Uterus (tissue), 4 donors: ENCODE data around the gene SWT1. TPM values are rescaled to one million over a fixed set of nuclear protein-coding genes. Genes with fewer than 3 reads are reported as not detected.

Source experiments
- DNase-seq, 2 donors: peaks; one replicate each; pipeline ENCODE4 v3.0.0-alpha.2; 2019 to 2020
- H3K27ac ChIP-seq, 2 donors: fragments of 200-600 bp; sonication (generic); 1 replicate in 1 of 2; 2 replicates in 1 of 2; pipeline ENCODE4 v1.5.1; 2016 to 2018
- H3K27me3 ChIP-seq, 2 donors: fragments of 200-600 bp; sonication (generic); one replicate each; pipeline ENCODE4 v1.5.1; 2018 to 2019; ENCODE audit warnings: control low read depth in 1 of 2
- H3K36me3 ChIP-seq, 2 donors: fragments of 200-600 bp; sonication (generic); one replicate each; pipeline ENCODE4 v1.5.1; 2019; ENCODE audit warnings: control low read depth in 1 of 2
- H3K4me1 ChIP-seq, 2 donors: fragments of 200-600 bp; sonication (generic); one replicate each; pipeline ENCODE4 v1.5.1; 2018 to 2019; ENCODE audit warnings: control low read depth in 1 of 2
- H3K4me3 ChIP-seq, 2 donors: fragments of 200-600 bp; sonication (generic); 1 replicate in 1 of 2; 2 replicates in 1 of 2; pipeline ENCODE4 v1.5.1; 2018 to 2019; ENCODE audit warnings: mild to moderate bottlenecking in 1 of 2
- H3K9me3 ChIP-seq, 2 donors: fragments of 200-600 bp; sonication (generic); one replicate each; pipeline ENCODE4 v1.5.1; 2019; ENCODE audit warnings: control low read depth in 1 of 2
- CTCF ChIP-seq, 4 experiments: fragments of 200-600 bp in 2 of 4; fragments of 450-650 bp in 2 of 4; sonication (generic) in 2 of 4; IDR thresholded peaks; one replicate each; pipeline ENCODE4 v1.5.1; 2016 to 2019; ENCODE audit warnings: antibody characterized with exemption in 4 of 4, mild to moderate bottlenecking in 2 of 4, moderate library complexity in 1 of 4
- POLR2A ChIP-seq, 2 donors: fragments of 450-650 bp; IDR thresholded peaks; one replicate each; pipeline ENCODE4 v1.6.1; 2016; ENCODE audit warnings: antibody characterized with exemption in 2 of 2, mild to moderate bottlenecking in 1 of 2, moderate library complexity in 1 of 2
- intact Hi-C: fragments of 100-400 bp; cut with DNase I; formaldehyde crosslinking; loops from one replicate; pipeline ENCODE4 v1.15.1; 2023; ENCODE audit warnings: low total_unique reads
- total RNA-seq, 4 donors: library from RNA; depleted of rRNA in 3 of 4; stranded (reverse); fragments of >200 nt in 3 of 4; gene quantifications; one replicate each; pipeline versions ENCODE4 v1.1.0 to v1.2.4, GENCODE V29; 2014 to 2023
- donor health status: DM: yes; HTN: yes; CAD: no.

Gene SWT1
- total RNA-seq, 4 donors from 2014 or later: 9.2 to 29.4 (median 17.5) TPM

DNA sequence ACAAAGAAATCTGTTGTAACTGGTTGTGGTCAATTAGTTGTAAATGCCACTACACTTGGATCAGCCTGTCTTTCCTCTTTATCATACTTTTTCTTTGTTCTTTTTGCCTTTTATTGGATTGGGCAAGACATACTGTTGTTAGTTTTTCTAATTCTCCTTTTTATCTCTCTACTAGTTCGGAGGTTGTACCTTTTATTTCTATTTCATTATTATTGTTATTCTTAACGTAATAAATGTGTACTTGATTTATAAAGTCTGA, 100.9 kb downstream of the SWT1 start:
- H3K36me3 ChIP-seq: no peaks in the 10 kb centered on the region
- DNase-seq: no peak
- H3K4me3 ChIP-seq: no peak overlapping the region
- TF ChIP-seq POLR2A (IDR thresholded peaks at IDR 0.05) (no peak), CTCF (IDR thresholded peaks at IDR 0.05) (no peak)
- no peaks in the 10 kb centered on the region for H3K27me3 ChIP-seq
- H3K4me1 ChIP-seq: no peaks in the 10 kb centered on the region
- H3K9me3 ChIP-seq: no peaks in the 10 kb centered on the region
- no peak overlapping the region for H3K27ac ChIP-seq
- intact Hi-C loops: no loop called here

GRCh38 chr1:185258676-185259075, 101.7 kb downstream of the SWT1 start:
- H3K27ac ChIP-seq: no peak overlapping the region
- H3K36me3 ChIP-seq: no peaks in the 10 kb centered on the region
- TF ChIP-seq POLR2A (IDR thresholded peaks at IDR 0.05): no peak
- no peak for TF ChIP-seq CTCF (IDR thresholded peaks at IDR 0.05)
- intact Hi-C loops: no loop called here
- H3K27me3 ChIP-seq: no peaks in the 10 kb centered on the region
- DNase-seq: no peak
- no peaks in the 10 kb centered on the region for H3K4me1 ChIP-seq
- H3K4me3 ChIP-seq: no peak overlapping the region
- no peaks in the 10 kb centered on the region for H3K9me3 ChIP-seq

DNA sequence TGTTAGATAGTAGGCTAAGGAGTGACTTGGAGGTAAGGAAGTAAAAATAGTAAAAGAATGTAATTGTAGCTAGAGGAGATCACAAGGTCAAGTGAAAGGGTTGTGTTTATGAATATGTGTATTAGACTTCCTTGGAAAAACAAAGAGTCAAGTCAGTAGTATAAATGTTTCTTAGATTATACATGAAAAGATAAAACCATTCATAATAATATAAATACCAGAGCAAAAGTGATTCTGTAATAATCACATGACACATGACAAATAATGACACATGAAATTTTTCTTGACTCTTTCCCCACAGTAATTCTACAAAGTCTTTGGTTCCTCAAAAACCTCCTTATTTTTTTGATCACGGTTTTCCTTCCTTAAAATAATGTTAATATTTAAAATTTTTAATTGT, 103.6 kb downstream of the SWT1 start:
- intact Hi-C loops: no loop called here
- H3K4me3 ChIP-seq: no peak overlapping the region
- no peak overlapping the region for H3K27ac ChIP-seq
- H3K27me3 ChIP-seq: no peaks in the 10 kb centered on the region
- no peaks in the 10 kb centered on the region for H3K4me1 ChIP-seq
- no peak for TF ChIP-seq CTCF (IDR thresholded peaks at IDR 0.05)
- no peak for TF ChIP-seq POLR2A (IDR thresholded peaks at IDR 0.05)
- no peaks in the 10 kb centered on the region for H3K36me3 ChIP-seq
- DNase-seq: no peak
- no peaks in the 10 kb centered on the region for H3K9me3 ChIP-seq

DNA sequence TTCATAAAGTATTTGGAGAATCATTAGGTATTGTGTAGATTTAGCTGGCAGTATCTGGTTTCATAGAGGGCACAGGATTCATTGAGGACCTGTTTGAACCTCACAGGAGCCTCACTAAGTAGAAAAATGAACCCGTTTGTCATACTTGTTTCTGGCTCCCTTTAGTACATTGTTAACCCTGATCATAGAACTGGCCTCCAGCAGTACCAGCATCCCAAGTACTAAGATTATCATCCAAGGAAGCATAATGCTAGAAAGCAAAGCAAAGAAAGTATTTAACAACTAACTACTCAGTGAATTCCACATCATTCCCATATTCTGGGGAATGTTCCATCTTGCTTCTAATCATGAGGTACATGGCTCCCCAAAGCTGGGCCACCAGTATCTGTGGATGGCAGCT, 105.2 kb downstream of the SWT1 start:
- no peak for DNase-seq
- TF ChIP-seq CTCF (IDR thresholded peaks at IDR 0.05): no peak
- TF ChIP-seq POLR2A (IDR thresholded peaks at IDR 0.05): no peak
- H3K4me1 ChIP-seq: no peaks in the 10 kb centered on the region

GRCh38 chr1:185263292-185263691, 106.3 kb downstream of the SWT1 start:
- no peak overlapping the region for H3K4me3 ChIP-seq
- no peaks in the 10 kb centered on the region for H3K9me3 ChIP-seq
- H3K27me3 ChIP-seq: no peaks in the 10 kb centered on the region
- intact Hi-C loops: no loop called here
- DNase-seq: no peak
- no peak overlapping the region for H3K27ac ChIP-seq
- no peaks in the 10 kb centered on the region for H3K4me1 ChIP-seq
- TF ChIP-seq CTCF (IDR thresholded peaks at IDR 0.05) (no peak), POLR2A (IDR thresholded peaks at IDR 0.05) (no peak)
- no peaks in the 10 kb centered on the region for H3K36me3 ChIP-seq

More for the DNA sequence above, 105.2 kb downstream of the SWT1 start:
- H3K27ac ChIP-seq: no peak overlapping the region
- no peaks in the 10 kb centered on the region for H3K27me3 ChIP-seq
- intact Hi-C loops: no loop called here
- no peaks in the 10 kb centered on the region for H3K9me3 ChIP-seq
- H3K4me3 ChIP-seq: no peak overlapping the region
- H3K36me3 ChIP-seq: no peaks in the 10 kb centered on the region
